SIG-M5 (cell line): Measurements from ENCODE around the gene ALS2CL.
"Not testable (repeated sequence)": the region's sequence is repeated elsewhere in the genome, so short reads cannot be mapped to it uniquely, and the experiment has no call there.

ENCODE experiments used
- DNase-seq: peaks from one replicate; lab custom pipeline; 2025; lab: John Stamatoyannopoulos, UW

Gene ALS2CL

GRCh38 chr3:46715507-46716175, 22.2 kb upstream of the ALS2CL start:
- no peak for DNase-seq

GRCh38 chr3:46714728-46715506, 21.4 kb upstream of the ALS2CL start:
- no peak for DNase-seq

GRCh38 chr3:46713898-46714552, 20.5 kb upstream of the ALS2CL start:
- DNase-seq = no peak

GRCh38 chr3:46713050-46713897, 19.8 kb upstream of the ALS2CL start:
- DNase-seq = no peak

- no peak for DNase-seq
These were observed 18.9 kb upstream of the ALS2CL start for GRCh38 chr3:46712191-46713049.

GRCh38 chr3:46711760-46712159, 18.3 kb upstream of the ALS2CL start:
- no peak for DNase-seq

- DNase-seq = no peak
These were observed 17.8 kb upstream of the ALS2CL start for GRCh38 chr3:46711305-46711704.

- DNase-seq = no peak
These were observed 17.3 kb upstream of the ALS2CL start for GRCh38 chr3:46710671-46711295.

GRCh38 chr3:46710229-46710628, 16.8 kb upstream of the ALS2CL start:
- no peak for DNase-seq

GRCh38 chr3:46709721-46710120, 16.2 kb upstream of the ALS2CL start:
- no peak for DNase-seq

- no peak for DNase-seq
These were observed 15.7 kb upstream of the ALS2CL start for GRCh38 chr3:46709157-46709654.

- DNase-seq = no peak
These were observed 15.1 kb upstream of the ALS2CL start for GRCh38 chr3:46708401-46709156.

- DNase-seq = no peak
These were observed 14.1 kb upstream of the ALS2CL start for GRCh38 chr3:46707601-46708011.

- no peak for DNase-seq
These were observed 13.5 kb upstream of the ALS2CL start for GRCh38 chr3:46706771-46707582.

GRCh38 chr3:46705751-46706552, 12.5 kb upstream of the ALS2CL start:
- DNase-seq = no peak

- DNase-seq = no peak
These were observed 11.6 kb upstream of the ALS2CL start for GRCh38 chr3:46705022-46705530.

GRCh38 chr3:46704346-46704745, 10.9 kb upstream of the ALS2CL start:
- DNase-seq = not testable (repeated sequence)

- no peak for DNase-seq
These were observed 9.6 kb upstream of the ALS2CL start for GRCh38 chr3:46703013-46703520.
